CD4-positive, alpha-beta T cell (primary cell): ENCODE results near the gene BHLHE41. TPM values are rescaled to one million over a fixed set of nuclear protein-coding genes. Genes with fewer than 3 reads are reported as not detected.

Experiments
- ATAC-seq: fragments of 200-7000 bp; cut with Tn5 transposase; one replicate; pipeline ENCODE4 v1.10.0; 2022; ENCODE audit warnings: mild to moderate bottlenecking; ENCODE audit not compliant: poor library complexity
- CTCF ChIA-PET: fragments of 350-600 bp; sonication (Branson Sonifier 250); formaldehyde crosslinking; loops from one replicate; lab custom pipeline; 2021; ENCODE audit warnings: antibody characterized with exemption, inconsistent platforms; lab: Charles Lee
- POLR2A ChIA-PET: fragments of 350-600 bp; sonication (Branson Sonifier 250); formaldehyde crosslinking; loops from one replicate; lab custom pipeline; 2021; ENCODE audit warnings: antibody characterized with exemption, inconsistent platforms; lab: Charles Lee
- DNase-seq, 14 experiments: peaks; one replicate each; pipeline ENCODE4 v3.0.0-alpha.2; 2013 to 2020; ENCODE audit warnings: mixed read lengths in 2 of 14
- H3K27ac ChIP-seq, 2 donors: one replicate each; pipeline versions ENCODE4 v1.5.1 to v1.7.0; 2013; ENCODE audit warnings: low read length in 2 of 2, low read depth in 1 of 2, mild to moderate bottlenecking in 1 of 2
- H3K27me3 ChIP-seq, 2 experiments: 1 replicate in 1 of 2; 2 replicates in 1 of 2; pipeline versions ENCODE4 v1.6.1 to v1.7.0; 2013; ENCODE audit warnings: low read length in 2 of 2, control low read depth in 1 of 2, mild to moderate bottlenecking in 1 of 2, moderate library complexity in 1 of 2; ENCODE audit not compliant: insufficient read depth in 2 of 2, control insufficient read depth in 1 of 2
- H3K36me3 ChIP-seq: one replicate; pipeline ENCODE4 v1.6.1; 2013; ENCODE audit warnings: low read length, control low read depth; ENCODE audit not compliant: insufficient read depth
- H3K4me1 ChIP-seq: one replicate; pipeline ENCODE4 v1.6.1; 2013; ENCODE audit warnings: low read length, control low read depth; ENCODE audit not compliant: insufficient read depth
- H3K4me3 ChIP-seq: one replicate; pipeline ENCODE4 v1.5.1; 2013; ENCODE audit warnings: mild to moderate bottlenecking, low read length, moderate library complexity
- H3K9me3 ChIP-seq, 2 experiments: 1 replicate in 1 of 2; 2 replicates in 1 of 2; pipeline versions ENCODE4 v1.6.1 to v1.7.0; 2013; ENCODE audit warnings: low read length in 2 of 2, mild to moderate bottlenecking in 2 of 2, control low read depth in 1 of 2, moderate library complexity in 1 of 2; ENCODE audit not compliant: control insufficient read depth in 1 of 2, insufficient read depth in 1 of 2
- H3K27ac Mint-ChIP-seq: one replicate; pipeline ENCODE4 v1.8.0; 2020; ENCODE audit warnings: mixed read lengths
- H3K27me3 Mint-ChIP-seq: one replicate; pipeline ENCODE4 v1.8.0; 2021; ENCODE audit warnings: mixed read lengths
- H3K36me3 Mint-ChIP-seq: one replicate; pipeline ENCODE4 v1.8.0; 2021; ENCODE audit warnings: low read depth, mixed read lengths
- H3K4me1 Mint-ChIP-seq: one replicate; pipeline ENCODE4 v1.8.0; 2021; ENCODE audit warnings: low read depth, mixed read lengths
- H3K4me3 Mint-ChIP-seq: one replicate; pipeline ENCODE4 v1.8.0; 2020; ENCODE audit warnings: mild to moderate bottlenecking, mixed read lengths
- H3K9me3 Mint-ChIP-seq: one replicate; pipeline ENCODE4 v1.8.0; 2020; ENCODE audit warnings: mixed read lengths
- CTCF ChIP-seq: fragments of 200-600 bp; IDR thresholded peaks from one replicate; pipeline ENCODE4 v1.8.0; 2022; ENCODE audit warnings: antibody characterized with exemption, mild to moderate bottlenecking
- intact Hi-C, 2 experiments: fragments of 100-400 bp; cut with DNase I in 1 of 2; cut with micrococcal nuclease in 1 of 2; formaldehyde crosslinking; loops; one replicate each; pipeline versions ENCODE4 v1.15.1 to v1.9.0; 2023 to 2025; cut with DNase I, micrococcal nuclease
- total RNA-seq, 174 experiments: library from RNA in 2 of 174; stranded (reverse) in 2 of 174; gene quantifications; one replicate each; pipeline ENCODE4 v1.2.3 and lab custom pipeline; 2021 to 2026

Gene BHLHE41
- total RNA-seq, 2 experiments from 2014 or later = not detected

GRCh38 chr12:26096036-26096435 lies 28.8 kb downstream of the BHLHE41 start:
- no peak overlapping the region for H3K4me3 Mint-ChIP-seq
- no peak overlapping the region for H3K27ac Mint-ChIP-seq
- no peak overlapping the region for H3K27ac ChIP-seq
- ChIA-PET CTCF (no interaction called here), POLR2A (no interaction called here)
- intact Hi-C loops = loop anchor here in 1 of 2 experiments (2.0 to 10.0 kb wide), 3 partner anchors 605 to 1209 kb away; no protein-coding TSS in a partner anchor
- H3K4me1 ChIP-seq = no peaks in the 10 kb centered on the region
- no peak overlapping the region for H3K4me3 ChIP-seq
- no peaks in the 10 kb centered on the region for H3K9me3 ChIP-seq
- ATAC-seq (no peak), DNase-seq (no peak)
- H3K9me3 Mint-ChIP-seq = no peaks in the 10 kb centered on the region
- no peaks in the 10 kb centered on the region for H3K27me3 ChIP-seq
- TF ChIP-seq CTCF = no peak
- peaks cover 5% of the 10 kb centered on the region for H3K27me3 Mint-ChIP-seq
- no peaks in the 10 kb centered on the region for H3K36me3 ChIP-seq
- no peaks in the 10 kb centered on the region for H3K36me3 Mint-ChIP-seq
- H3K4me1 Mint-ChIP-seq = no peaks in the 10 kb centered on the region

- Mint-ChIP-seq H3K4me1 (no peaks in the 10 kb centered on the region), H3K27me3 (peaks cover 5% of the 10 kb centered on the region), H3K36me3 (no peaks in the 10 kb centered on the region), H3K4me3 (no peak overlapping the region), H3K27ac (no peak overlapping the region), H3K9me3 (no peaks in the 10 kb centered on the region)
- ATAC-seq = no peak
- no peak overlapping the region for H3K27ac ChIP-seq
- no peaks in the 10 kb centered on the region for H3K36me3 ChIP-seq
- no peaks in the 10 kb centered on the region for H3K9me3 ChIP-seq
- H3K27me3 ChIP-seq = no peaks in the 10 kb centered on the region
- POLR2A ChIA-PET = no interaction called here
- no peak overlapping the region for H3K4me3 ChIP-seq
- no peaks in the 10 kb centered on the region for H3K4me1 ChIP-seq
- intact Hi-C loops = loop anchor here in 1 of 2 experiments (10.0 kb wide), 2 partner anchors 790 to 1210 kb away; no protein-coding TSS in a partner anchor
- no peak for DNase-seq
- CTCF ChIA-PET = no interaction called here
- no peak for TF ChIP-seq CTCF
Observed at GRCh38 chr12:26095186-26095585, 29.7 kb downstream of the BHLHE41 start.

- H3K36me3 ChIP-seq = no peaks in the 10 kb centered on the region
- H3K27ac ChIP-seq = no peak overlapping the region
- H3K4me3 ChIP-seq = no peak overlapping the region
- DNase-seq (peak in 1 of 14 experiments; percentile 28), ATAC-seq (peak; percentile 72)
- no peak overlapping the region for H3K27ac Mint-ChIP-seq
- no peaks in the 10 kb centered on the region for H3K36me3 Mint-ChIP-seq
- H3K9me3 ChIP-seq = no peaks in the 10 kb centered on the region
- H3K27me3 Mint-ChIP-seq = no peaks in the 10 kb centered on the region
- ChIA-PET POLR2A (no interaction called here), CTCF (no interaction called here)
- H3K4me1 Mint-ChIP-seq = no peaks in the 10 kb centered on the region
- H3K4me1 ChIP-seq = no peaks in the 10 kb centered on the region
- H3K4me3 Mint-ChIP-seq = no peak overlapping the region
- no peaks in the 10 kb centered on the region for H3K9me3 Mint-ChIP-seq
- no peak for TF ChIP-seq CTCF
- H3K27me3 ChIP-seq = no peaks in the 10 kb centered on the region
- intact Hi-C loops = loop anchor here in 1 of 2 experiments (10.0 kb wide), 2 partner anchors 792 to 1212 kb away; no protein-coding TSS in a partner anchor
Observed at GRCh38 chr12:26092346-26093105, 32.3 kb downstream of the BHLHE41 start.
